ENCODE data around the gene FFAR1.
"Not testable (repeated sequence)": the region's sequence is repeated elsewhere in the genome, so short reads cannot be mapped to it uniquely, and the experiment has no call there.

Gene FFAR1

DNA sequence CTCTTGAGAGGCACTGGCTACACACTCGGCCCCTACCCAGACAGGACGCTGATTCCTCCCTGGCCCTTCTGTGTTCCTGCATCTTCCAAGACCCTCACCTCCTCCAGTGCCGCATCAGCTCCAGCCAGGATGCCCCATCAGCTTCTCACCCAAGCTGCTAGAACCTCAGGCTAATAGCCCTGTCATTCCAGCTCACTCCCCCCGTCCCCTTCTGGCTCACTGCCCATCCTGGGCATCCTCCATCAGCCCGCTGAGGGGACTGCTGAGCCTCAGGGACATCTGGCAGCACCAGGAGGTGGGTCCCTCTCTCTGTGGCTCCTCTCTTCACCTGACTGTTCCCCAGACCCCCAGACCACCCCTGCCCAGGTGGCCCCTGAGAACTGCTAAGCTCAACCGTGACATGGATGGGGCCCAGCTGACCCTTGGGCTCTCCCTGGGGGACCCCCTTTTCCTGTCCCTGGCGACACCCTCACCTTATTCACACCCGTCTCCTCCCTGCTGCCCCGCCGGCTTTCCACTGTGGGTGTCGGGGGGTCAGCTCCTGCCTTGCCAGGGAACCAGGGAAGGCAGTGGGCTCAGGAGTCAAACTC, 15.4 kb downstream of the FFAR1 start:
- DNase-seq = no peak

DNA sequence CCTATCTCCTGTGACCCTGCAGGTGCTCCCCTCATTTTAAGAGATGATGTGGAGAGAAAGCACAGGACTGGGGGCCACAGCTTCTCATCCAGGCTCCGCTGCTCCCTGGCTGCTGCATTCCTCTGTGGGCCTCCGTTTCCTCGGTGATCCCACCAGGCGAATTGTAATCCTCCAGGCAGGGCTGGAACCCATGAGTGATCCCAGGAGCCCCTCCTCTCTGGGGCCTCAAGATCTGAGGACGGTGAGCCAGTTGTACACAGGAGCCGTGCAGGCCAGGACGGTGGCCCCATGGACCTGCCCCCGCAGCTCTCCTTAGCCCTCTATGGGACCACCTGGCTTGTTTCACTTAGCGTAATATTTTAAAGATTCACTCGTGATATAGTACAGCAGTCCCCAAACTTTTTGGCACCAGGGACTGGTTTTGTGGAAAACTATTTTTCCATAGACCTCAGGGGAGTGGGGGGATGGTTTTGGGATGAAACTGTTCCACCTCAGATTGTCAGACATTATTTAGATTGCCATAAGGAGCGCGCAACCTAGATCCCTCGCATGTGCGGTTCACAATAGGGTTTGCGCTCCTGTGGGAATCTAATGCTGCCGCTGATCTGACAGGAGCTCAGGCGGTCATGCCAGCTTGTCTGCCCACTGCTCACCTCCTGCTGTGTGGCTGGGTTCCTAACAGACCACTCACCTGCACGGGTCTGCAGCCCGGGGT, 16.2 kb downstream of the FFAR1 start:
- no peak for DNase-seq

DNA sequence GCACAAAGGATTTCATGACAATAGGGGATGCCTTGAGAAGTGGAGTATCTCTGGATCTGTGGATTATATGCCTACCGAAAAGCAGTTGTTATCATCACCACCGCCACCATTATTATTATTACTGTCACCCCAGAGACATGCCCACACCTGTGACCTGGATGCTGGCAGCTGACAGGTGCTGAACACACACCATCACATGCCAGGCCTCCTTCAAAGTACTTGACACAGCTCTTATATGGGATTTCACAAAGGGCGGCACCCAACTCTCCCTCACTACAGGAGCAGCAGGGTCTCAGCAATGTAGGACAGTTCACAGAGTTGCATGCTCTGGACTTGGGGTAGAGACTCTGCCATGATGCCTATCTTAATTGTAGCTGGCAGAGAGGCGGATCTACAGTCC, 17.6 kb downstream of the FFAR1 start:
- DNase-seq = no peak

- no peak for DNase-seq
Measured at GRCh38 chr19:35368378-35368777, 20.7 kb downstream of the FFAR1 start.

DNA sequence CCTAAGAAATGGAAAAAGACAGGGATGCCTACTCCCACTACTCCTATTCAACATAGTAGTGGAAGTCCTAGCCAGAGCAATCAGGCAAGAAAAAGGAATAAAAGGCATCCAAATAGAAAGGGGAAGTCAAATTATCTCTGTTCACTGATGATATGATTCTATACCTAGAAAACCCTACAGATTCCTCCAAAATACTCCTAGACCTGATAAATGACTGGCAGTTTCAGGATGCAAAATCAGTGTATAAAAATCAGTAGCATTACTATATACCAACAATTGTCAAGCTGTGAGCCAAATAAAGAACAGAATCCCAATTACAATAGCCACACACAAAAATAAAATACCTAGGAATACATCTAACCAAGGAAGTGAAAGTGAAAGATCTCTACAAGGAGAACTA, 21.8 kb downstream of the FFAR1 start:
- DNase-seq = no peak

DNA sequence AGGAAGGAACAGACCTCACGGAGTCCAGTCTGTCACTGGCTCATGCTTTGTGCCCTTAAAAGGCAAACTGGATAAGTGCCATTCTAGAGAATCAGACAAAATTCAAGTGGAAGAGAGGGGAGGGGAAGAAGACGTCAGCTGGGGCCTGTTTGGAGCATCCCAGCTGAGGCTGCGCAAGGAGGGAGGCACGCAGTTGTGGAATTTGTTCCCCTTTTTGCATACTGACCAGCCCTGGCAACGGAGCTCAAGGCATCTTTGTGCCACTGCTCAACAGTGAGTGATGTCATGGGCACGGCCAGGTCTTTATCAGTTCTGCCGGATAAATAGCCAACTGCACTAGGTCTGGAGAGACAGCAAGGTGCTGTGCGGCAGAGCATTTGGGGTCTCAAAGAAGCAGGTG, 23.0 kb downstream of the FFAR1 start, which contains the start of gene GPR42:
Gene GPR42 (plus strand): TSS at position 347 of the 400 bp plus-strand sequence. CDS start 292 bp downstream, outside the sequence.
- DNase-seq = no peak

GRCh38 chr19:35373492-35373891, 25.8 kb downstream of the FFAR1 start:
- DNase-seq = no peak

- DNase-seq = not testable (repeated sequence)
Measured at GRCh38 chr19:35374031-35374430, 26.3 kb downstream of the FFAR1 start.

GRCh38 chr19:35375505-35376307, 28.0 kb downstream of the FFAR1 start:
- DNase-seq = no peak

DNA sequence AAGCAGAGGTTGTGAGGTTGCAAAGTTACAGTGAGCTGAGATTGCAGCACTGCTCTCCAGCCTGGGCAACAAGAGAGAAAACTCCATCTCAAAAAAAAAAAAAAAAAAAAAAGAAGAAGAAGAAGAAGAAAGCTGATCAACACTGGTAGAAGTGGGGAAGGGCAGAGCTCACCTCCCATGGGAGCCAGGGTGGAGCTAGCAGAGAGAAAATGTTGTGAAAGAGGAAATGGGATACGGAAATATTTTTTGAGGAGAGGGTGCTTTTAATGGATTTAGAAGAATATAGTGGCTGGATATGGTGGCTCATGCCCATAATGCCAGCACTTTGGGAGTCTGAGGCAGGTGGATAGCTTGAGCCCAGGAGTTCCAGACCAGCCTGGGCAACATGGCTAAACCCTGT, 30.0 kb downstream of the FFAR1 start:
- no peak for DNase-seq

GRCh38 chr19:35378356-35378755, 30.7 kb downstream of the FFAR1 start:
- DNase-seq = no peak

- not testable (repeated sequence) for DNase-seq
Measured at GRCh38 chr19:35379545-35379944, 31.8 kb downstream of the FFAR1 start.

DNA sequence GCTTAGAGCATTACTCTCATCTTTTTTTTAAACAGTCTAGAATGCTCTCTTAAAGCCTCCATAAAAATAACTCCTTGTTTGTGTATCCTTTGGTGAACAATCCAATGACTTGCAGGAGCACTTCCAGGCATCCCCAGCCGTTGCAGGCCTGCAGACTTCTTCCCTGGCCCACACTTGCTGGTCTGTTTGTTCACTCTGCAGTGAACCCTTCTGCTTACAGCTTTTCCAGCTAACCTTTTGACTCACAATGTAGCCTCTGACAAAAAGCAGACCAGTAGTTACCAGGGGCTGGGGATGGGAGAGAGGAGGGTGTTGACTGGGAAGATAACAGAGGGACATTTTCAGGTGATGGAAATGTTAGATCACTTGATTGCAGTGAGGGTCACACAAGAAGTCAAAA, 32.3 kb downstream of the FFAR1 start:
- no peak for DNase-seq

DNA sequence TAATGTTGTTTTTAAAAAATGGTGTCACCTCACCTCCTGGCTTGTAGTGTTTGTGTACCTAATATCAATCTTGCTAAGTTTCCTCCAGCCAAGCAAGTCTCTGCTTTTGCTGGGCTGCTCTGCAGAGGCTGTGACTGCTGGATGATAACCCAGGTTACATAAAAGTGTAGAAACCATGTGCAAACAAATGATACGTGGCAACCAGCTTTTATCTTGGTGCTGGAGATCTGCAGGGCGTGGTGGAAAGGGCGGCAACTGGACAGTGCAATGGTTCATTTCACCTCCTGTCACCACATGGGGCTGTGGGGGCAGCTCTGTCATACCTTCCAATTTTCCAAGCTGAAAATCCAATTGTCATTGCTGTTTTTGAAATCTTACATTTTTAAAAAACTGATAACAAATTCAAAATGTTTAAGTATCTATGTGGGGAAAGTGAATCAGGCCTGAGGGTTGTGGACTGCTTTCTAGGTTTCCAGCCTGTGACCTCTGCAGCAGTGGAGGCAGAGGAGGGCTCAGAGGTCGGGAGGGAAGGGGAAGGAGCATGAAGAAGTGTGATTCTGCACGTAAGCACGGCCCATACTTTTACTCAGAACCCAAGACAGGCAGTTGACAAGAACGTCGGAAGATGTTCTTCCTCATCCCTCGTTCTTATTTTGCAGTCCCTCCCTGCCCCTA, 32.9 kb downstream of the FFAR1 start:
- no peak for DNase-seq

GRCh38 chr19:35381318-35381717, 33.6 kb downstream of the FFAR1 start:
- DNase-seq = no peak

DNA sequence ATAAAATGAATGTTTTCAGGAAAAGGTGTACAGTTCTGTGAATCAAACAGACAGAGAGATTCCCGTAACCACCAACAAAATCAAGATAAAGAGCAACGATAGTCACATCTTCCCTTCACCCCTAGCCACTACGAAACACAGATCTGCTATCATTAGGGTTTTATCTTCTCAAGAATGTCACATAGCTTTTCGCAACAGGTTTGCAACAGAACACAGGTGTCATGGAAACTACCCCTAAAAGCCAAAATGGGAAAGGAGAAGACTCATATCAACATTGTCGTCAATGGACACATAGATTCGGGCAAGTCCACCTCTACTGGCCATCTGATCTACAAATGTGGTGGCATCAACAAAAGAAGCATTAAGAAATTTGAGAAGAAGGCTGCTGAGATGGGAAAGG, 34.2 kb downstream of the FFAR1 start:
- no peak for DNase-seq

DNA sequence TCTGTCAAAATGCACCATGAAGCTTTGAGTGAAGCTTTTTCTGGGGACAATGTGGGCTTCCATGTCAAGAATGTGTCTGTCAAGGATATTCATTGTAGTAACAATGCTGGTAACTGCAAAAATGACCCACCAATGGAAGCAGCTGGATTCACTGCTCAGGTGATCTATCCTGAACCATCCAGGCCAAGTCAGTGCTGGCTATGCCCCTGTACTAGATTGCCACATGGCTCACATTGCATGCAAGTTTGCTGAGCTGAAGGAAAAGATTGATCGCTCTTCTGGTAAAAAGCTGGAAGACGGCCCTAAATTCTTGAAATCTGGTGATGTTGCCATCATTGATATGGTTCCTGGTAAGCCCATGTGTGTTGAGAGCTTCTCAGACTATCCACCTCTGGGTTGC, 35.8 kb downstream of the FFAR1 start:
- no peak for DNase-seq

- DNase-seq = no peak
Measured at GRCh38 chr19:35388277-35389054, 40.8 kb downstream of the FFAR1 start.

GRCh38 chr19:35389192-35389861, 41.6 kb downstream of the FFAR1 start:
- DNase-seq = no peak

DNA sequence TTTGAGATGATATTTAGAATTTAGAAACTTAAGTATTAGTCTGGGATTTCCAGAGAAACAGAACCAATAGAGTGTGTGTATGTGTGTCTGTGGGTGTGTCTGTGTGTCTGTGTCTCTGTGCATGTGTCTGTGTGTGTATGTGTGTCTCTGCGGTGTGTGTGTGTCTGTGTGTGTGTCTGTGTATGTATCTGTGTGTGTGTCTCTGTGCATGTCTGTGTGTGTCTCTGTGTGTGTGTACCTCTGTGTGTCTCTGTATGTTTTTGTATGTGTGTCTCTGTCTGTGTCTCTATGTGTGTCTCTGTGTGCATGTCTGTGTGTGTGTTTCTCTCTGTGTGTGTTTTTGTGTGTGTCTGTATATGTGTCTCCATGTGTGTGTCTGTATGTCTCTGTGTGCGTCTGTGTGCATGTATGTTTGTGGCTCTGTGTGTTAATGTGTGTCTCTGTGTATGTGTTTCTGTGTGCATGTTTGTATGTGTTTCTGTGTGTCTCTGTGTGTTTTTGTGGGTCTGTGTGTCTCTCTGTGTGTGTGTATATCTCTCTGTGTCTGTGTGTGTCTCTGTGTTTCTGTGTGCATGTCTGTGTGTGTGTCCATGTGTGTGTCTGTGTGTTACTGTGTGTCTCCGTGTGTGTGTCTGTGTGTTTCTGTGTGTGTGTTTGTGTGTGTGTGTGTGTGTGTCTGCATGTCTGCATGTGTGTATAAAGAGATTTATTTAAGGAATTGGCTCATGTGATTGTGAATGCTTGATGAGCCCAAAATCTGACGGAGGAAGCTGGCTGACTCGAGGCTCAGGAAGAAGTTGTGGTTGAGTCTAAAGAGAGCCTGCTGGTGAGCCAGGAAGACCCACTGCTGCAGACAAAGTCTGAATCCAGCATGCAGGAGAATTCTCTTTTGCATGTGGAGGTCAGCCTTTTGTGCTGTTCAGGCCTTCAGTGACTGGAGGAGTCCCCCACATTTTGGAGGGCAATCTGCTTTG, 45.3 kb downstream of the FFAR1 start:
- DNase-seq = no peak

All from cerebellar nuclear complex (tissue), 1 donor.